22Rv1 (cell line): ENCODE results near the gene BICRA.

Experiments
- H3K27ac ChIP-seq: fragments of 450-650 bp; 2 replicates; pipeline ENCODE4 v1.5.1; 2017
- CTCF ChIP-seq: fragments of 450-650 bp; IDR thresholded peaks from 2 replicates; pipeline ENCODE4 v1.5.1; 2017; ENCODE audit warnings: mild to moderate bottlenecking
- ZFX ChIP-seq: fragments of 450-650 bp; IDR thresholded peaks from 2 replicates; pipeline ENCODE4 v1.6.1; 2017; ENCODE audit warnings: antibody characterized with exemption, borderline replicate concordance

Gene BICRA

GRCh38 chr19:47729468-47729798 is 120.5 kb downstream of the BICRA start:
- TF ChIP-seq CTCF (no peak), ZFX (no peak)
- peak overlapping the region; percentile 98 for H3K27ac ChIP-seq

GRCh38 chr19:47729799-47730520 is 121.0 kb downstream of the BICRA start:
- peak overlapping the region; percentile 98 for H3K27ac ChIP-seq
- TF ChIP-seq ZFX, result no peak
- no peak for TF ChIP-seq CTCF

GRCh38 chr19:47730521-47730889 is 121.6 kb downstream of the BICRA start:
- TF ChIP-seq ZFX (no peak), CTCF (no peak)
- H3K27ac ChIP-seq, result peak overlapping the region; percentile 98; the same call in 1 of the 2 replicates

GRCh38 chr19:47730910-47731309 is 122.0 kb downstream of the BICRA start:
- no peak for TF ChIP-seq CTCF
- TF ChIP-seq ZFX, result no peak
- H3K27ac ChIP-seq, result no peak overlapping the region; the same call in 1 of the 2 replicates

- H3K27ac ChIP-seq, result no peak overlapping the region
- no peak for TF ChIP-seq CTCF
- TF ChIP-seq ZFX, result no peak
Measured at GRCh38 chr19:47735131-47735530, 126.2 kb downstream of the BICRA start.

GRCh38 chr19:47740866-47741519 is 132.1 kb downstream of the BICRA start:
- TF ChIP-seq CTCF (no peak), ZFX (no peak)
- H3K27ac ChIP-seq, result no peak overlapping the region

GRCh38 chr19:47741544-47742140 is 132.7 kb downstream of the BICRA start:
- H3K27ac ChIP-seq, result no peak overlapping the region
- TF ChIP-seq ZFX (no peak), CTCF (no peak)
